GM18499 (cell line): ENCODE data around the gene MACROD2.
"Not testable (repeated sequence)": the region's sequence is repeated elsewhere in the genome, so short reads cannot be mapped to it uniquely, and the experiment has no call there.

ENCODE experiments used
- ATAC-seq: cut with Tn5 transposase; IDR thresholded peaks from one replicate; pipeline ENCODE4 v1.9.1; 2021; ENCODE audit warnings: moderate number of reproducible peaks; ENCODE audit not compliant: insufficient read depth, unreplicated experiment

MACROD2 gene

DNA sequence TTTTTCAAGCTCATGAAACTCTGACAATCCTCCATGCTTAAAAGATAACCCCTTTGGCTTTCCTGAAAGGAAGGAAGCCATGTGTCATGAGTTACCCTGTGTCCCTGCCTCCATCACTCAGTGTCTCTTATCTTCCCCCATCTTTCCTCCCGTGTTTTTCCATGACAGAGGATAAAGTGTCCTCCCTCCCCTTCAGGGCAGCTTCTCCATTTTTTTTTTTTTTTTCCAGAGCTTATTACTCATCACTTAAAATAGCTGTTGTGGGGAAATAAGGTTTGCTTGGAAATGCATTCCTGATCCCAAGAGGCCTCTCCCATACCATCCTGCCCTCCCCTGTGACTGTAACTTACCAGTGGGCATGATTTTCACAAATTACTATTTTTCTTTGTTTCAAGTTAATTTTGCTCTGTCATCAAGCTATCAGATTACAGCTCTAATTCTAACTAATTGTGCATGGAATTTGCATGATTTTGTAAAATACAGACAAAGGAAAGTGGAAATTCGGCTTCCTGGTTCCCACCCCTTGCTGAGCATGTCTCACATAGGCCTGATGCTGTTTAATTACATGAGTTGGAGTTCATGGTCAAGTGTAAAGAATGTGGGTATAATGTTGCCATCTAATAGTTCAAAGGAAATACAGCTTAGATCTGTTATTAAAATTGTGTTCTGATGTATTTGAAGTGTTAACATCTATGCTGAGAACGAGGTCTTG, 956.5 kb downstream of the MACROD2 start:
- ATAC-seq, result no peak

DNA sequence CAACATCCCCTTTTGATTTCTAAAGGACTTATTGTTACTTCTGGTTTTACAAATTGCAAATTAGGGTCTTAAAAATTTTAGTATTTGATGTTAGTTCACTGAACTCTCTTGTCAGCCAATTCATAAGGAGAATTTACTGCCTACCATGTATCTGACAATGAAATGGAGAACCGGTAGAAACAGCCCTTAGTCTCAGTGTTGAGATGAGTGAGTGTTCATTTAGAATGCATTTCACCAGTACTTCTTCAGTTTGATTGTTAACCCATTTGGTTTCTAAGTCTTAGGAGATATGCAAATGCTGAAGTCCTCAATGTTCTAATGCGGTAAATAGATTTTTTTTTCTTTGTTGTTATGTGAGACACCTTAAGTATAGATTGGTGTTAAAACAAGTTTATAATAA, 958.4 kb downstream of the MACROD2 start:
- ATAC-seq, result no peak

DNA sequence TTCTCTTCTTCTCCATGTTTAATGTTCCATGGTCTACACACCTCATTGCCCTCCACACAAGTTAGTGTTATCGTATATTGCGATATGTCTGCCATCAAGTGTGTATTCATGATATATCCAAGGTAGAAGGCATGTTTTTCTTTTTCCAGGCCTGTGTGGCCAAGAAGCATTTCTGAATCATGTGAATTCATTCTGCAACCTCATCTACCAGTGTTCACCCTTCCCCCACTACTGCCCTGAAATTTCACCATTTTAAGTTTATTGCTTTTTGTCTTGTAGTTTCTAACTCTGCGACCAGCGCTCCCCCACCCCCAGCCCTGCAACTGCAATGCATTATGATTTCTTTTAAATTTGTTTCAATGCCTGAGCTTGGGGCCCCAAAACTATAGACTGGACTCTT, 960.1 kb downstream of the MACROD2 start:
- no peak for ATAC-seq

DNA sequence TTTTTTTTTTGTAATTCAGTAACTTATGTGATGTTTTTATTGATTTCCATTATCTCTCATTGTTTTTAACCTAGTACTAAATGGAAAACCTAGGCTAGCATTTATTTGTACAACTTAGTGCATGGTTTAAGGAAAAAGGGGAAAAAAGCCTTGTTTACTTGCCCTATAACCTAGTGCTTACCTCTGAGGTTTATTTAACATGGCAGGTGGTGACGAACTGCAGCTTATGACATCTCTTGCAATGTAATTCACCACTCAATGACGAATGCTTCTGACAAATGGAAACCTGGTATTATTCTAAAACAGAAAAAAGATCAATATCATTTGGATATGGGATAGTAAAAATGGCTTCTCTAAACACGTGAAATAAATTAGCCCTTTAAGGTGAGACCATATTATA, 960.7 kb downstream of the MACROD2 start:
- no peak for ATAC-seq

DNA sequence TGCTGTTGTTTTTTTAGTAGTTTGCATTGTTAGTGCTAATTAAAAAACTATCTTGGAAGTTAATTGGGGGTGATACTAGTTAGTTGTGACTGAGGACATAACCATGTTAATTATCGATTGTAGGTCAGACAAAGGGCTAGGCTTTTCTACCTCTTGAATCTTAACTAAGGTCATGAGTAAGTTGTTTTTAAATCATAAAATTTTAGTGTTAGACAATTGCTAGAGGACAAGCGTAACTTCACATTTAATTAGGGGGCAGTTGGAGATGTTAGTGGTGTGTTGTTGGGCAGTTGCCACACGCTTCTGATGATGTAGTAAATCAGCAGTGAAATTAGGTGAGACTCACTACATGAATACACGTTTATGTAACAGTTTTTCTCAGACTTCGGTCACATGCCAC, 961.2 kb downstream of the MACROD2 start:
- ATAC-seq, result no peak

DNA sequence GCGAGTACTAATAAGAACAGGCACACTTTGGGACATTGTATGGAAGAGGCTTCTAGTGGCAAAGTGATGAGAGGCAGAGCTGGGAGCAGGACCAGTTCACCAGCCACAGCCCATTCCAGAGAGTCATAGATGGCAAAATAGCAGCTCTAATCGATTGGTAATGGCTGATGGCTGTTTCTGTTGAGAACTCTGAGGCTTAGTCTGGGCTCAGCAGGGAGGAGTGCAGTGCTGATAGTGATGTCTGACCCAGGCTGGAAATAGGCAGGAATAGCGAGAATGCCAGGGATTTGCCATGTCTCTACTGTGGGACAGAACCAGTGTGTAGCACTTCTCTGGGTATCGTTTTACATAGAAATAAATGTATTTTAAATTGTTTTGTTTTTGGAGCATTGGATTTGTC, 962.1 kb downstream of the MACROD2 start:
- ATAC-seq, result no peak

DNA sequence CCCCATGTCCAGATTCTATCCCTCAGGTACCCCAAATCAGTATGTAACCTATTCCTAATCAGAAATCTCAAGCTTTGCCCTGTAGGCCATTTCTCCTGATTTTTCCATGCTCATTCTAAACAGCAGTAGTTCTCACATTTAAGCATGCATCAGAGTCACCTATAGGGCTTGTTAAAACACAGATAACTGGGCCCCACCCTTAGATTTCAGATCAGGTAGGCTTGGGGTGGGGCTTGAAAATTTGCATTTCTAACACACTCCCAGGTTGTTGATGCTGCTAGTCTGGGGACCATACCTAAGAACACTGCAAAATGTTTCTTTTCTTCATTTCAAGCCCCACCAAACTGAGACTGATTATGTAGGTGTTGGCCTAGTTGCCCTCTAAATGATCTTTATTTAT, 963.3 kb downstream of the MACROD2 start:
- ATAC-seq, result no peak

DNA sequence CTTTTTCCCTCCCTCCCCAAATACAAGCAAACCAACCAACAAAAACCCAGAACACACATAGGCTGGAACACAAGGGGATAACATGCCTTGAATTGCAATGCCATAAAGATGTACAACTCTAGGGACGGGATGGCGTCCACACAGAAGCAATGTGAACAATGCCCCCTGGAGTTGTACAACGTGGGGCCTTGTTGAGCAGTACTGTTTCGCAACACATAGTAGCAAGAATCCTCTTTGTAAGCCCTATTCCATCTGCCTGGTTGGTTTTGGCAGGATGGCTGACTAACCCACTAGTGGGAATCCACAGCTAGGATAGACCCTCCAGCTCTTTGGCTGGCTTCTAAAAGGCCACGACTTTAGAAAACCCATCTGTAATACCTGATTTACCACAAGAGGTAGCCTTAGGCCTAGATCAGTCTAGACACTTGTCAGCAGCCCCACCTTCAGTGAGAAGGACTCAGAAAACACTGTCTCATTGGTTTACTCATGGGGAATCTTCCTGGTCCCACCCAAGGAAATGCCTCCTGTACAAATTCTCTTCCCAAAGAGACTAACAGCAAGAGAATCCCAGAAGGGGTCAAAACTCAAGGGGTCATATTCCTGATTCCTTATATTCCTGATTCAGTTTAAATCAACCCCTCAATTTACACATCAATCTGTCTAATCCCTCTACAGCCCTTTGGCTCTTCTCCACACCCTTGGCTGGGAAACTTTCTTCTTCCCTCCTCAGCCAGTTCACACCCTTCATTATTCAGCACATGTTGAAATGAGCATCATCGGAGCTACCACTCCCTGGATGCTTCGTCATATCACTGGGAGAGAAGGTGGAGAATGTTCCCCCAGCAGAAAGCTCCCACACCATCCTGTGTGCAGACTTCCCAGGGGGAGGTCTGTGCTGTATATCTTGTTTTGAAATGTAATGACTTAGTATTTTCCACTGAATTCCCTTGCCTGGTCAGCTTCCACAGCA, 964.5 kb downstream of the MACROD2 start:
- ATAC-seq, result no peak

DNA sequence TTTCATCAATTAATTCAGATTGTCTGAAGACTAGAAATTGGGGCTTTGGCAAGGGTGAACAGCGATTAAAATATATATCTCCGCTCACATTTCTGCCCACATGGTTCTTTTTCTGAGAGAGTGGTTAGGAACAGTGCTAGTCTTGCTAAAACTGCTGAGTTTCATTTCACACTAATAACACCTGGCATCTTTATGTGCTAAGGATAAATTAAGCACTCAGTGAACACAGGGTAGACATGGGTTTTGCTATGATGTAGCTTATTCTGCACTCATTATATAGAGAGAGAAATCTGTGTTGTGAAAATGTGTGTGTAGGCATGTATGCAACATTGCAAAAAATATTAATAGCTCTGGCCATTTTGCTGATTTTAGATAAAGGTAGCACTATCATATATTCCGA, 965.5 kb downstream of the MACROD2 start:
- no peak for ATAC-seq

DNA sequence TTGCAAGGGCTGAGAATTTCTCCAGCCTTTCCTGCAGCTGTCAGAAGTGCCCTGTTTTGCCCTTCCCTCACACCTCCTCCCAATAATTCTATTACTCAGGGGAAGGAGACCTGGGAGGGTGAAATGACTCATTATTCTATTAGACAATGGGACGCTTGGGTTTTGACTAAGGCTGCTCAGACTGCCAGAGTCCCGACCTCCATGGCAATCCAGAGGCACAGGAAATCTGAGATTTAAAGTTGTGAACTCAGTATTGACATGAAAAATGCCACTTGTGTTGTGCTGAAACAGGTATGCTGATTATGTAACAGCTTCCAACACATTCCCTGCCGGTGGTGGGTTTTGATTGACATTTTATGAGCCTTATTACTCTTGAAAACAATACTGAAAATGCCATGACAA, 967.9 kb downstream of the MACROD2 start:
- no peak for ATAC-seq

DNA sequence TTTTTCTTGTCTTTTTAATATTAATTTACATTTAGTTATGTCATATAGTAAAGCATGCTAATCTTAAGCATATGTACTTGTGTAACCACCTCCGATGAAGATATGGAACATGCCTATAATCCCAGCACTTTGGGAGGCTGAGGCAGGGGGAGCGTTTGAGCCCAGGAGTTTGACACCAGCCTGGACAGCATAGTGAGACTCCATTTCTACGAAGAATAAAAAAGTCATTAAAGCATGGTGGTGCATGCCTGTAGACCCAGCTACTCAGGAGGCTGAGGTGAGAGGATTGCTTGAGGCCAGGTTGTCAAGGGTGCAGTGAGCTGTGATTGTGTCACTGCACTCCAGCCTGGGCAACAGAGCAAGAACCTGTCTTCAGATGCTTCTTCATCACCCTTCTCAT, 970.9 kb downstream of the MACROD2 start:
- ATAC-seq, result no peak

DNA sequence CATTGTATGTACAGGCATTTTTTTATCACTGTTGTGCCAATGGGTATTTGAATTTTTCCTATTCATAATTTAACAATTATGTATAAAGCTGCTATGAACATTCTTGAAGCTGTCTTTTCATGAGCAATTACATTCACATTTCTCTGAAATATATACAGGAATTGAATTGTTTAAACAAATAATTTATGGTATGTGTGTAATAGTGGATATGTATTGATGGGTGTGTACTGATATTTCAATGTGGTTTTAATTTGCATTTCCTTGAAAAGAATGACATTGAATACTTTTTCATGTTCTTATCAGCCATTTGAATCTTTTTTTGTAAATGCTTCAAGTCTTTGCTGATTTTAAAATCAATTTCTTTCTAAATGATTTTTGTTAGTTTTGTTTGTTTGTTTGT, 971.5 kb downstream of the MACROD2 start:
- ATAC-seq, result no peak

DNA sequence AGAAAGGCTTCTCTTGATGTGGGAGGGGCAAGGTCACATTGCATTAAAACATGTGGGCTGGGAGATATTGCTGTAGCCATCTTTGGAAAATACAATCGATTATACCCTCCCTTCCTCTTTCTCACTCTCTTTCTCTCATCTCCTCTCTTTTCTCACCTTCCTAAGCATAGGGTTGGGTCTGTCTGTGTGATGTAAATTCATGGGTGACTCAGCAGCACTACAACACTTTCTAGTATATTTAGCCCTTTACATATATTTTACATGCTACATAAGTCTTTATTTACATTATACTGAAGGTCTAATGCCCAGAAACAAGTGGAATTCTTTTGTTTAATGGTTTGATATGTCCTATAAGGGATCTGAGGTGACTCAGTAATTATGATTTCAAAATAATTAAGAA, 976.9 kb downstream of the MACROD2 start:
- no peak for ATAC-seq

DNA sequence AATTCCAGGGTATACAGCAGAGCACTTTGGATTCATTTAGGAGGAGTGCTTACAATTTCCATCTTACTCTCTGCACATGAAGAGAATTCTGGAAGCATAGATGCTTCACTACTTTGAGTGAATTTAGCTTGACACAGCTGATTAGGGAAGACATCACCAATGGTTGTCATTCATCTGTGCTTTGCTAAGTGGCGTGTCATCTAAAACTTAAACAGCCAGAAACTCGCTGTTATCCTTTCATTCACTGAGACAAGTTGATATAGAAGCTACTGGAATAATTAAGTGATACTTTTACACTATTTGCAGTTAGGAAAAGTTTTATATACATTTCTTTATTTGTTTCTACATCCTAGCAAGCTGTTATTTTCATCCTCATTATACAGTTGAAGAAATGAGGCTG, 977.4 kb downstream of the MACROD2 start:
- no peak for ATAC-seq

DNA sequence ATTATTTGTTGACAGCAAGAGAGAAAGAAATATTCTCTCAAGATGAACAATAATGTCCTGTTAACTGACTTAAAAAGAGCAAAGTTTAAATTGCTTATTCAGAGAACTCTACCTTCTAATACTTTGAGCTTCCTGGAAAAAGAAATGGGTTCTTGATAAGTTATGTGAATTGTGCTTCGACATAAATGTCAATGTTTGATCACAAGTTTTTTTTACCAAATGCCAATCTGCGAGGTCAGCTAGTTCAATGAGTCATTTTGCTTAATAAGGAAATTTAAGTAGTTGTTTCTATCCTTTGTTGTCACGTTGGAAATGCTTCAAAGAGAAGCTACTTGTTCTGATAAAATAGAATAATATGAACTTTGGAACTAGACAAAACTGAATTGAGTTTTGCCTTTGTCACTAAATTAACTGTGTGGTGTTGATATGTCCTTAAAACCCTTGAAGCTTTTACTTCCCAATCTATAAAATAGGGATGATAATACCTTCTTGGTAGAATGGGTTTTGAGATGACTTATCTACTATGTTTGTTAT, 984.2 kb downstream of the MACROD2 start:
- no peak for ATAC-seq

DNA sequence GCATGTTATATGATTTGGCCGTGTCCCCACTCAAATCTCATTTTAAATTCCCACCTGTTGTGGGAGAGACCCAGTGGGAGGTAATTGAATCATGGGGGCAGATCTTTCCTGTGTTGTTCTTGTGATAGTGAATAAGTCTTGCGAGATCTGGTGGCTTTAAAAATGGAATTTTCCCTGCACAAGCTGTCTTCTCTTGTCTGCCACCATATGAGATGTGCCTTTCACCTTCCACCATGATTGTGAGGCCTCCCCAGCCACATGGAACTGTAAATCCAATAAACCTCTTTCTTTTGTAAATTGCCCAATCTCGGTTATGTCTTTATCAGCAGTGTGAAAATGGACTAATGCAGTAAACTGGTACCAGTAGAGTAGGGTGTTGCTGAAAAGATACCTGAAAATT, 986.2 kb downstream of the MACROD2 start:
- ATAC-seq, result not testable (repeated sequence)

DNA sequence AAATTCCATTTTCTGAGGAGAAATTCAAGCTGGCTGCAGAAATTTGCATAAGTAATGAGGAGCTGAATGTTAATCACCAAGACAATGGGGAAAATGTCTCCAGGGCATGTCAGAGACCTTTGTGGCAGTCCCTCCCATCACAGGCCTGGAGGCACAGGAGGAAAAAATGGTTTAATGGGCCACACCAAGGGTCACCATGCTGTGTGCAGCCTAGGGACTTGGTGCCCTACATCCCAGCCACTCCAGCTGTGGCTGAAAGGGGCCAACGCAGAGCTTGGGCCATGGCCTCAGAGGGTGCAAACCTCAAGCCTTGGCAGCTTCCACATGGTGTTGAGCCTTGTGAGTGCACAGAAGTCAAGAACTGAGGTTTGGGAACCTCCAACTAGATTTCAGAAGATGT, 987.0 kb downstream of the MACROD2 start:
- ATAC-seq, result not testable (repeated sequence)

DNA sequence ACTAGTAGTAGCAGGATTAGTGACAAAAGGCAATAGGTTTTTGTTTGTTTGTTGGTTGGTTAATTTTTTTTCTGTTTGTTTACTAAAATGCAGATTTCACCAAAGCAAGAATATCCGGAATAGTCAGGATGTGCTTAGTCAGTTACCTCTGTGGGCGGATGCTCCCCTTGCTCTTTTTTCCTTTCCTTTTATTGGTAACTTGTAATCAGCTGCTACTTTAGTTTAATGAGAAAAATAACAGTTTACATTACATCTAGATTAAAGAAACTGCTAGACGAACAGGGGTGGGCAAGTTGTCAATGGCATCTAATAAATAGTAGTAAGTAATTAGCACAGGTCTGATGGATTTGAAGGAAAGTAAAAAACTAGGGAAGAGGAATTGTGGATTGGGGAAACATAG, 989.0 kb downstream of the MACROD2 start:
- ATAC-seq, result no peak

DNA sequence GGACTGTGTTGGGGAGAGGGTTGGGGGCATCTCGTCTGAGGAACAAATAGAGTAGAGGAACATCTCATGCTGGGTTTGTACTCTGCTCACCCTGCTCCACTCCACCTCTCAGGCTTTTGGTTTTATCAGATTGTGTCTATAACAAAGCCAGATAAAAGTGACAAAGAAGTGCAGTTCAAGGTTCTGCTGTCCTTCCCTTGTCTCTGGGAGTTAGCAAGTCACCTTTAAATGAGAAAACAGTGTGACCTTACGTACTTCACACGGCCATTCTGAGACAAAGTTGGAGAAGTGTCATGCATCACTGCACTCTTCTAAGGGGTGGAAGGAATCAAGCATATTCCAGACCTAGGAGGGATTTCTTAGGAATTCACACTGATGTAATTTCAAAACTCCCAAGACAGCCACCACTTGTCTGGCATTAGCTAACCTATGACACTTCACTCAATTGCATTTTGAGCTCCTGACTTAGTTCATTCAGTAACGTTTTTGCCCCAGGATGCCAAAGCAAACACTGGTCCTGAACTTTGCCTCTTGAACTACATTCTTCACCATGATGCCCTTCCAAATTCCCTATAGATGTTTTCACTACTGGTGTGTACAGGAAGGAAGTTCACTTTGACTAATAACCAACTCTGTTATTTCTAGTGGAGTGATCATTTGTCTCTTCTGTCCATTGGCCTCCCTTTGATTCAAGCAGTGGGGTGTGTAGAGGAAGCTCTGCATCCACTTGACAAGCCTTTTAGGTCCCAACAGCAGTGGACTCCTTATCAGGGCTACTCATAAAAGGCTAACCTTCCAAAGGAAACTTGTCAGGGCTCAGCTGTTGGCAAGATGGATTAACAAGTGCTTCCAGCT, 989.7 kb downstream of the MACROD2 start:
- no peak for ATAC-seq

DNA sequence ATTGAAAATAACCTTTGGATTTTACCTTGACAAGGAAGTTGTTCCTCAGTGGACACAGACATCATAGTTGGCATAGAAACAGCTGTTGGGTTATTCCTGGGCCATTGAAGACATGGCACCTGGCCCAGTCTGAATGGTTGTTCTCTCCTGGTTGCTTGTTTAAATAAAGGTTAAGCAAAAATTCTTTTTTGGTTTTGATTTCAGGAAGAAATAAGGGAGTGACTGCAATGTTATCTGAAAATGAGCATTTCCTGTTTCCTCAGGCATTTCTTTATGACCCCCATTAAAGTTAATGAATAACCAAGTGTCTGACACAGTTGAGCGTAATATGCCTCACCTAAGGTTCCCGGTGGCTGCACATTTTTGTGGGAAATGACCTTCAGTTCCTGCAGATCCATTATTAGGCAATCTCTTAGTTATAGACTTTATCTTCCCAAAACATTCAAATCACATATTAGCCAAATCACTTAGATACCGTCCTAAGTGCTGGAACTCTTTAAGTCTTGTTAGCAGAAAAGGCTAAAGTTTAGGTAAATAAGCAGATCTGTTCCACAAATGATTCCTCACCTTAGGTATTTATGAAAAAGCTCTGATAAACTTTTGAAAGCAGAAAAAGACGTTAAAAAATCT, 990.8 kb downstream of the MACROD2 start:
- ATAC-seq, result no peak
